IMR-90 (cell line): ENCODE data around the gene GPC5. TPM values are rescaled to one million over a fixed set of nuclear protein-coding genes. Genes with fewer than 3 reads are reported as not detected.

Source experiments
- ATAC-seq: fragments of 200-7000 bp; cut with Tn5 transposase; 2 replicates; pipeline ENCODE4 v1.9.1; 2020; ENCODE audit warnings: low read depth, mild to moderate bottlenecking, moderate library complexity
- BruUV-seq: library from RNA; stranded (reverse); fragments of 400-500 nt; replicated peaks from 2 replicates; lab custom pipeline; 2021; lab: Mats Ljungman, UMichigan
- CTCF ChIA-PET: fragments of 300-600 bp; formaldehyde crosslinking; extraction: SDS; loops from one replicate; lab custom pipeline; 2021; ENCODE audit warnings: antibody characterized with exemption; lab: Yijun Ruan, JAX
- POLR2A ChIA-PET: fragments of 300-600 bp; sonication (Branson Sonifier 250); formaldehyde crosslinking; loops from one replicate; lab custom pipeline; 2022; ENCODE audit warnings: antibody characterized with exemption; ENCODE audit not compliant: unreplicated experiment; lab: Charles Lee
- DNase-seq: peaks from one replicate; pipeline ENCODE4 v3.0.0; 2013
- H2AFZ ChIP-seq: replicated peaks from 2 replicates; pipeline ENCODE3; 2013; ENCODE audit warnings: low read length, mild to moderate bottlenecking; ENCODE audit not compliant: poor library complexity
- H2AK5ac ChIP-seq: 2 replicates; pipeline ENCODE4 v1.6.1; 2013; ENCODE audit warnings: low read depth, low read length, inconsistent platforms
- H2AK9ac ChIP-seq: replicated peaks from 2 replicates; pipeline ENCODE3; 2013; ENCODE audit warnings: mild to moderate bottlenecking, low read depth, low read length, moderate library complexity; ENCODE audit not compliant: poor library complexity
- H2BK120ac ChIP-seq: 2 replicates; pipeline ENCODE4 v1.6.1; 2013; ENCODE audit warnings: low read depth, low read length, inconsistent platforms
- H2BK15ac ChIP-seq: 3 replicates; pipeline ENCODE4 v1.6.1; 2013; ENCODE audit warnings: low read depth, low read length, inconsistent platforms
- H2BK20ac ChIP-seq: 2 replicates; pipeline ENCODE4 v1.6.1; 2013; ENCODE audit warnings: low read depth, mild to moderate bottlenecking, inconsistent platforms, low read length, moderate library complexity
- H2BK5ac ChIP-seq: 2 replicates; pipeline ENCODE4 v1.6.1; 2013; ENCODE audit warnings: mild to moderate bottlenecking, low read depth, low read length, inconsistent platforms; ENCODE audit not compliant: poor library complexity, severe bottlenecking
- H3K14ac ChIP-seq: replicated peaks from 2 replicates; pipeline ENCODE4 v1.6.1; 2013; ENCODE audit warnings: low read depth, low read length, inconsistent platforms
- H3K18ac ChIP-seq: 2 replicates; pipeline ENCODE4 v1.6.1; 2013; ENCODE audit warnings: low read depth, low read length, control low read depth
- H3K23ac ChIP-seq: 2 replicates; pipeline ENCODE4 v1.6.1; 2013; ENCODE audit warnings: low read depth, low read length, inconsistent platforms
- H3K27ac ChIP-seq: 2 replicates; pipeline ENCODE4 v1.5.1; 2013; ENCODE audit warnings: mild to moderate bottlenecking, control low read depth, low read length; ENCODE audit not compliant: insufficient read depth
- H3K27me3 ChIP-seq: 2 replicates; pipeline ENCODE4 v1.6.1; 2013; ENCODE audit warnings: low read length; ENCODE audit not compliant: control insufficient read depth, insufficient read depth
- H3K36me3 ChIP-seq: 2 replicates; pipeline ENCODE4 v1.6.1; 2013; ENCODE audit warnings: low read length, mixed read lengths; ENCODE audit not compliant: control insufficient read depth, insufficient read depth
- H3K4ac ChIP-seq: 2 replicates; pipeline ENCODE4 v1.6.1; 2013; ENCODE audit warnings: low read depth, low read length, inconsistent platforms
- H3K4me1 ChIP-seq: 2 replicates; pipeline ENCODE4 v1.6.1; 2013; ENCODE audit warnings: low read length, mixed read lengths; ENCODE audit not compliant: control insufficient read depth, insufficient read depth
- H3K4me2 ChIP-seq: 2 replicates; pipeline ENCODE4 v1.6.1; 2013; ENCODE audit warnings: low read depth, mild to moderate bottlenecking, control low read depth, low read length, moderate library complexity
- H3K4me3 ChIP-seq: 2 replicates; pipeline ENCODE4 v1.5.1; 2013; ENCODE audit warnings: low read depth, mild to moderate bottlenecking, control low read depth, low read length, moderate library complexity; ENCODE audit not compliant: insufficient read depth
- H3K56ac ChIP-seq: 2 replicates; pipeline ENCODE4 v1.6.1; 2013; ENCODE audit warnings: low read length, inconsistent platforms; ENCODE audit not compliant: insufficient read depth; ENCODE audit errors: extremely low read depth
- H3K79me1 ChIP-seq, 2 experiments: 2 replicates each; pipeline ENCODE4 v1.6.1; 2013; ENCODE audit warnings: low read length in 2 of 2, inconsistent platforms in 1 of 2, low read depth in 1 of 2
- H3K9ac ChIP-seq: 2 replicates; pipeline ENCODE4 v1.6.1; 2013; ENCODE audit warnings: low read depth, low read length, control low read depth
- H3K9me1 ChIP-seq: 2 replicates; pipeline ENCODE4 v1.6.1; 2013; ENCODE audit warnings: low read length, inconsistent platforms; ENCODE audit not compliant: insufficient read depth
- H3K9me3 ChIP-seq: 2 replicates; pipeline ENCODE4 v1.6.1; 2013; ENCODE audit warnings: low read length; ENCODE audit not compliant: control insufficient read depth, insufficient read depth
- H4K20me1 ChIP-seq: 2 replicates; pipeline ENCODE4 v1.6.1; 2013; ENCODE audit warnings: low read length, inconsistent platforms; ENCODE audit not compliant: insufficient read depth
- H4K5ac ChIP-seq: 2 replicates; pipeline ENCODE4 v1.6.1; 2013; ENCODE audit warnings: mild to moderate bottlenecking, low read depth, low read length, control low read depth
- H4K8ac ChIP-seq, 2 experiments: 2 replicates each; pipeline ENCODE4 v1.6.1; 2013; ENCODE audit warnings: low read depth in 2 of 2, low read length in 2 of 2, control low read depth in 1 of 2, inconsistent platforms in 1 of 2
- H4K91ac ChIP-seq: 2 replicates; pipeline ENCODE4 v1.6.1; 2013; ENCODE audit warnings: low read depth, low read length, inconsistent platforms; ENCODE audit not compliant: insufficient read depth
- BHLHE40 ChIP-seq: fragments of 150-350 bp; IDR thresholded peaks from 2 replicates; pipeline ENCODE4 v1.6.1; 2016; ENCODE audit warnings: mild to moderate bottlenecking, low read depth, low read length
- CHD1 ChIP-seq: IDR thresholded peaks from 2 replicates; pipeline ENCODE4 v1.6.1; 2012; ENCODE audit warnings: low read depth, low read length, improper control_type of control experiment
- ELK1 ChIP-seq: fragments of 150-350 bp; IDR thresholded peaks from 2 replicates; pipeline ENCODE4 v1.6.1; 2016; ENCODE audit warnings: low read depth, mild to moderate bottlenecking, low read length, moderate library complexity, borderline replicate concordance
- MAFK ChIP-seq: IDR thresholded peaks from 2 replicates; pipeline ENCODE4 v1.6.1; 2012; ENCODE audit warnings: low read depth, low read length, improper control_type of control experiment
- MAZ ChIP-seq: IDR thresholded peaks from 2 replicates; pipeline ENCODE4 v1.6.1; 2012; ENCODE audit warnings: low read depth, mild to moderate bottlenecking, low read length, improper control_type of control experiment, moderate library complexity, borderline replicate concordance
- NFE2L2 ChIP-seq: fragments of 150-350 bp; IDR thresholded peaks from 2 replicates; pipeline ENCODE4 v1.6.1; 2016; ENCODE audit warnings: low read depth, mild to moderate bottlenecking, low read length
- RCOR1 ChIP-seq: IDR thresholded peaks from 2 replicates; pipeline ENCODE4 v1.6.1; 2012; ENCODE audit warnings: mild to moderate bottlenecking, low read length, improper control_type of control experiment; ENCODE audit not compliant: insufficient replicate concordance
- WGBS, 2 experiments: methylation state at CpG; one replicate each; pipeline versions ENCODE4 v1.1.5 to v1.1.7; 2013; ENCODE audit warnings: missing lambda C conversion rate in 2 of 2; ENCODE audit not compliant: insufficient read length in 1 of 2; ENCODE audit errors: extremely low coverage in 2 of 2; 5-methylcytosine and 5-hydroxymethylcytosine counted together
- dilution Hi-C: fragments of 300-500 bp; cut with HindIII; formaldehyde crosslinking; loops from one replicate; pipeline ENCODE4 v1.14.3; 2018; ENCODE audit warnings: low sequenced_read_pairs; ENCODE audit not compliant: unreplicated experiment
- in situ Hi-C: fragments of 300-500 bp; cut with MboI; formaldehyde crosslinking; loops from 3 replicates; pipeline ENCODE4 v1.14.3; 2019; ENCODE audit warnings: low sequenced_read_pairs, inconsistent platforms, mixed read lengths
- intact Hi-C: fragments of 100-400 bp; cut with micrococcal nuclease; formaldehyde crosslinking; loops from 2 replicates; pipeline ENCODE4 v1.10.0; 2022
- polyA plus RNA-seq, 3 experiments: library from polyadenylated mRNA; depleted of rRNA; stranded (reverse); fragments of >200 nt; gene quantifications; 2 replicates each; pipeline ENCODE4 v1.2.3, GENCODE V29; 2012; ENCODE audit warnings: low replicate concordance in 1 of 3
- total RNA-seq: library from RNA; depleted of rRNA; stranded (reverse); fragments of >200 nt; gene quantifications from 2 replicates; pipeline ENCODE4 v1.2.3, GENCODE V29; 2012
- TF ChIP-seq, protein P1 (sequence below): conservative IDR thresholded peaks from 2 replicates; pipeline ENCODE4 v1.5.1; 2012; ENCODE audit warnings: mild to moderate bottlenecking, low read depth, low read length, improper control_type of control experiment

Gene GPC5
- total and polyA plus RNA-seq, 2 of the 4 experiments (the other 2 are of a cell fraction): 0.94 to 1.8 TPM

DNA sequence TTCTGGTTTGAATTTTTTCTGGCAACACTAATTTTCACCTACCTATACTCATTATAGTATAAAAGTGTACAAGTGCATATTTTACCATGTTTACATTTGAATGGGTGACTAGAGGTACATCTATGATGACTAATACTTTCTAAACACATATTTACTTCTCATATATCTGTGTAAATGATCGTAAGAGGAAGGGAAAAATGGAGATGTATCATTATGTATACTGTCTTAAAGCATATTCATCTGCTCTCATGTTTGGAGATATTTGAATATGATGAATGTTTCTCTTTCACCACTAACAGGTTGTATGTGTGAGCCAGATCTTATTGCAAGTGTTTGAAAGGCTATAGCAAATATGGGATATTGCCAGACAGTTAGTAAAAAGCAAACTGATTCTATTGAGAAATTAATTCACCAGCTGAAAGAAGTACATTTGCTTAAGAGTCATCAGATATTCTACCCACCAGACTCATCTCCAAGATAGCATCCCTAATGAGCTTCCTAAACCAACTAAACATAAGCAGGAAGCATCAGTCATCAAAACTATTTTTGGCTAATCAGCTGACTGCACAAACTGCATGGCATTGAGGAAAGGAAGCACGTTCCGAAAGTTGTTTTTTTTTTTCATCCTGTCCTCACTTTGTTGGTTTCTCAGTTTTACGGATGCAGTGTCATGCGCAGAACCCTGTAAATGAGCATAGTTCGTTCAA is 738.2 kb downstream of the GPC5 start:
- WGBS, 2 experiments: no CpG with 5 or more reads among the region's 6 CpGs
- Histone ChIP-seq H2AFZ (no peak overlapping the region), H3K36me3 (no peaks in the 10 kb centered on the region), H4K8ac (no peak overlapping the region), H3K27ac (no peak overlapping the region), H2BK15ac (no peak overlapping the region), H4K5ac (no peak overlapping the region), H3K23ac (no peak overlapping the region), H3K4ac (no peak overlapping the region), H3K27me3 (no peaks in the 10 kb centered on the region), H3K4me3 (no peak overlapping the region), H3K9me1 (no peaks in the 10 kb centered on the region), H3K9me3 (no peaks in the 10 kb centered on the region), H4K20me1 (no peaks in the 10 kb centered on the region), H4K91ac (no peak overlapping the region), H2AK5ac (no peak overlapping the region), H2BK5ac (no peak overlapping the region), H3K9ac (no peak overlapping the region), H3K4me1 (no peaks in the 10 kb centered on the region), H3K56ac (no peak overlapping the region), H3K14ac (no peak overlapping the region), H3K4me2 (no peak overlapping the region), H2BK120ac (no peak overlapping the region), H3K18ac (no peak overlapping the region), H2BK20ac (no peak overlapping the region), H3K79me1 (no peaks in the 10 kb centered on the region), H2AK9ac (no peak overlapping the region)
- intact Hi-C loops: no loop called here
- DNase-seq (no peak), ATAC-seq (no peak)
- CTCF ChIA-PET: interaction anchor here (0.6 kb wide), 1 partner anchor 284 kb away, joined by 6 read pairs; no protein-coding TSS in a partner anchor
- no TSS peak for BruUV-seq
- dilution Hi-C loops: no loop called here
- no peak for TF ChIP-seq MAZ
- no peak for TF ChIP-seq BHLHE40
- no peak for TF ChIP-seq CHD1
- TF ChIP-seq RCOR1: no peak
- no peak for TF ChIP-seq ELK1
- TF ChIP-seq, protein P1, sequence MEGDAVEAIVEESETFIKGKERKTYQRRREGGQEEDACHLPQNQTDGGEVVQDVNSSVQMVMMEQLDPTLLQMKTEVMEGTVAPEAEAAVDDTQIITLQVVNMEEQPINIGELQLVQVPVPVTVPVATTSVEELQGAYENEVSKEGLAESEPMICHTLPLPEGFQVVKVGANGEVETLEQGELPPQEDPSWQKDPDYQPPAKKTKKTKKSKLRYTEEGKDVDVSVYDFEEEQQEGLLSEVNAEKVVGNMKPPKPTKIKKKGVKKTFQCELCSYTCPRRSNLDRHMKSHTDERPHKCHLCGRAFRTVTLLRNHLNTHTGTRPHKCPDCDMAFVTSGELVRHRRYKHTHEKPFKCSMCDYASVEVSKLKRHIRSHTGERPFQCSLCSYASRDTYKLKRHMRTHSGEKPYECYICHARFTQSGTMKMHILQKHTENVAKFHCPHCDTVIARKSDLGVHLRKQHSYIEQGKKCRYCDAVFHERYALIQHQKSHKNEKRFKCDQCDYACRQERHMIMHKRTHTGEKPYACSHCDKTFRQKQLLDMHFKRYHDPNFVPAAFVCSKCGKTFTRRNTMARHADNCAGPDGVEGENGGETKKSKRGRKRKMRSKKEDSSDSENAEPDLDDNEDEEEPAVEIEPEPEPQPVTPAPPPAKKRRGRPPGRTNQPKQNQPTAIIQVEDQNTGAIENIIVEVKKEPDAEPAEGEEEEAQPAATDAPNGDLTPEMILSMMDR: no peak
- no peak for TF ChIP-seq MAFK
- no peak for TF ChIP-seq NFE2L2
- POLR2A ChIA-PET: interaction anchor here (0.6 kb wide), 1 partner anchor 11 kb away, joined by 4 read pairs; no protein-coding TSS in a partner anchor
- in situ Hi-C loops: no loop called here
